SK-N-SH treated with all-trans-retinoic acid at 6 μM for 48 hours (cell line): Measurements from ENCODE around the gene CD300A.

Experiments used
- ATAC-seq: fragments of 200-7000 bp; cut with Tn5 transposase; 3 replicates; pipeline ENCODE4 v1.9.1; 2020; ENCODE audit warnings: mild to moderate bottlenecking, moderate library complexity
- ARNTL ChIP-seq: fragments of 450-650 bp; formaldehyde crosslinking; IDR thresholded peaks from 2 replicates; pipeline ENCODE4 v1.5.0; 2020; ENCODE audit warnings: low read depth, mild to moderate bottlenecking, moderate library complexity, borderline replicate concordance
- BACH2 ChIP-seq: fragments of 250-450 bp; sonication (Bioruptor Pico); IDR thresholded peaks from 2 replicates; pipeline ENCODE4 v1.9.0; 2021; ENCODE audit warnings: mild to moderate bottlenecking, borderline replicate concordance
- CREB5 ChIP-seq: fragments of 250-450 bp; sonication (Bioruptor Pico); IDR thresholded peaks from 2 replicates; pipeline ENCODE4 v1.5.1; 2020; ENCODE audit warnings: low read depth, mild to moderate bottlenecking, moderate library complexity
- ESRRG ChIP-seq: fragments of 250-450 bp; sonication (Bioruptor Pico); IDR thresholded peaks from 2 replicates; pipeline ENCODE4 v1.6.1; 2021; ENCODE audit warnings: mild to moderate bottlenecking
- GLIS3 ChIP-seq: fragments of 250-450 bp; sonication (Bioruptor Pico); IDR thresholded peaks from 2 replicates; pipeline ENCODE4 v1.5.0; 2020; ENCODE audit warnings: mild to moderate bottlenecking, moderate library complexity
- ISL1 ChIP-seq: fragments of 250-450 bp; sonication (Bioruptor Pico); IDR thresholded peaks from 2 replicates; pipeline ENCODE4 v2.1.2; 2022; ENCODE audit warnings: mild to moderate bottlenecking, moderate library complexity
- OSR1 ChIP-seq: fragments of 250-450 bp; sonication (Bioruptor Pico); IDR thresholded peaks from 2 replicates; pipeline ENCODE4 v1.8.0; 2022; ENCODE audit warnings: moderate library complexity, mild to moderate bottlenecking, inconsistent platforms
- PPARA ChIP-seq: fragments of 250-450 bp; sonication (Bioruptor Pico); IDR thresholded peaks from 2 replicates; pipeline ENCODE4 v1.5.0; 2020; ENCODE audit warnings: mild to moderate bottlenecking, borderline replicate concordance
- RARB ChIP-seq: fragments of 250-450 bp; sonication (Bioruptor Pico); IDR thresholded peaks from 2 replicates; pipeline ENCODE4 v1.8.0; 2021; ENCODE audit warnings: mild to moderate bottlenecking, moderate library complexity
- TCF4 ChIP-seq: fragments of 250-450 bp; sonication (Bioruptor Pico); IDR thresholded peaks from 2 replicates; pipeline ENCODE4 v1.8.0; 2021; ENCODE audit warnings: mild to moderate bottlenecking, moderate library complexity, borderline replicate concordance
- TOX ChIP-seq: fragments of 250-450 bp; sonication (Bioruptor Pico); IDR thresholded peaks from 2 replicates; pipeline ENCODE4 v1.8.0; 2021; ENCODE audit warnings: mild to moderate bottlenecking, moderate library complexity, borderline replicate concordance
- ZC3H10 ChIP-seq: fragments of 250-450 bp; sonication (Bioruptor Pico); IDR thresholded peaks from 2 replicates; pipeline ENCODE4 v1.5.1; 2021; ENCODE audit warnings: mild to moderate bottlenecking, moderate library complexity
- ZFP3 ChIP-seq: fragments of 250-450 bp; sonication (Bioruptor Pico); IDR thresholded peaks from 2 replicates; pipeline ENCODE4 v1.5.0; 2020; ENCODE audit warnings: mild to moderate bottlenecking, moderate library complexity
- ZFP30 ChIP-seq: fragments of 450-650 bp; formaldehyde crosslinking; IDR thresholded peaks from 2 replicates; pipeline ENCODE4 v1.5.0; 2022; ENCODE audit warnings: mild to moderate bottlenecking, moderate library complexity
- ZNF565 ChIP-seq: fragments of 450-650 bp; formaldehyde crosslinking; conservative IDR thresholded peaks from 2 replicates; pipeline ENCODE4 v1.5.0; 2020; ENCODE audit warnings: low read depth, mild to moderate bottlenecking, moderate library complexity
- ZNF70 ChIP-seq: fragments of 450-650 bp; formaldehyde crosslinking; IDR thresholded peaks from 2 replicates; pipeline ENCODE4 v1.5.0; 2020; ENCODE audit warnings: mild to moderate bottlenecking, moderate library complexity
- ZNF8 ChIP-seq: fragments of 450-650 bp; formaldehyde crosslinking; IDR thresholded peaks from 2 replicates; pipeline ENCODE4 v1.5.0; 2020; ENCODE audit warnings: mild to moderate bottlenecking, moderate library complexity
- TF ChIP-seq, protein P1 (sequence below): fragments of 250-450 bp; sonication (Bioruptor Pico); IDR thresholded peaks from 2 replicates; pipeline ENCODE4 v1.8.0; 2020; ENCODE audit warnings: mild to moderate bottlenecking, moderate library complexity, borderline replicate concordance
- TF ChIP-seq, protein P2 (sequence below): fragments of 250-450 bp; sonication (Bioruptor Pico); IDR thresholded peaks from 2 replicates; pipeline ENCODE4 v1.5.1; 2021; ENCODE audit warnings: mild to moderate bottlenecking, moderate library complexity
- TF ChIP-seq, protein P3 (sequence below): fragments of 250-450 bp; sonication (Bioruptor Pico); IDR thresholded peaks from 2 replicates; pipeline ENCODE4 v1.5.0; 2020; ENCODE audit warnings: mild to moderate bottlenecking, moderate library complexity

The CD300A gene

GRCh38 chr17:74443516-74444296 is 22.7 kb upstream of the CD300A start:
- TF ChIP-seq ZFP30 (CRISPR knock-in tag): no peak
- TF ChIP-seq TCF4 (CRISPR knock-in tag): no peak
- no peak for TF ChIP-seq ZNF8 (CRISPR knock-in tag)
- no peak for ATAC-seq

DNA sequence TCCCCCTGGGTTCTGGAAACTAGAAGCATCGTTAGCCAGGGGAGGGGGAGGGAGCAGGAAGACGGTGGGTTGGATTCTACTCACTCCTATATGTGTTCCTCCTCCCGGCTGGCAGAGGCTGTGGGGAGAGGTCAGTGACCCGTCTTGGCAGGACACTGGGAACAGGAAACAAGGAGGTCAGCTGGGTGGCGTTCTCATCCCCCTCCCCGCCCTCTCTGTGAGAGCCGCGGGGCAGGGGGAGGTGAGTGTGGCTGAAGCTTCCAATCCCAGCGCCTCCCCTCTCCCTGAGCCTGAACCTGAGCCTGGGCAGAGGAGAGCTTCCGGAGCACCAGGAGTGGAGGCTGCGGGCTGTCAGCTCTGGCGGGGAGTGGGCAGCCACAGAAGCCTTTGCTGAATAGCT is 22.0 kb upstream of the CD300A start:
- no peak for ATAC-seq

GRCh38 chr17:74445158-74445557 is 21.3 kb upstream of the CD300A start:
- no peak for ATAC-seq
- TF ChIP-seq ZFP30 (CRISPR knock-in tag): no peak
- TF ChIP-seq, protein P1, sequence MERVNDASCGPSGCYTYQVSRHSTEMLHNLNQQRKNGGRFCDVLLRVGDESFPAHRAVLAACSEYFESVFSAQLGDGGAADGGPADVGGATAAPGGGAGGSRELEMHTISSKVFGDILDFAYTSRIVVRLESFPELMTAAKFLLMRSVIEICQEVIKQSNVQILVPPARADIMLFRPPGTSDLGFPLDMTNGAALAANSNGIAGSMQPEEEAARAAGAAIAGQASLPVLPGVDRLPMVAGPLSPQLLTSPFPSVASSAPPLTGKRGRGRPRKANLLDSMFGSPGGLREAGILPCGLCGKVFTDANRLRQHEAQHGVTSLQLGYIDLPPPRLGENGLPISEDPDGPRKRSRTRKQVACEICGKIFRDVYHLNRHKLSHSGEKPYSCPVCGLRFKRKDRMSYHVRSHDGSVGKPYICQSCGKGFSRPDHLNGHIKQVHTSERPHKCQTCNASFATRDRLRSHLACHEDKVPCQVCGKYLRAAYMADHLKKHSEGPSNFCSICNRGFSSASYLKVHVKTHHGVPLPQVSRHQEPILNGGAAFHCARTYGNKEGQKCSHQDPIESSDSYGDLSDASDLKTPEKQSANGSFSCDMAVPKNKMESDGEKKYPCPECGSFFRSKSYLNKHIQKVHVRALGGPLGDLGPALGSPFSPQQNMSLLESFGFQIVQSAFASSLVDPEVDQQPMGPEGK: no peak
- no peak for TF ChIP-seq TOX (CRISPR knock-in tag)
- TF ChIP-seq ZNF70 (CRISPR knock-in tag): no peak
- TF ChIP-seq BACH2 (CRISPR knock-in tag): no peak
- TF ChIP-seq OSR1: no peak
- TF ChIP-seq ZC3H10: no peak
- TF ChIP-seq ESRRG (CRISPR knock-in tag): no peak
- TF ChIP-seq, protein P2, sequence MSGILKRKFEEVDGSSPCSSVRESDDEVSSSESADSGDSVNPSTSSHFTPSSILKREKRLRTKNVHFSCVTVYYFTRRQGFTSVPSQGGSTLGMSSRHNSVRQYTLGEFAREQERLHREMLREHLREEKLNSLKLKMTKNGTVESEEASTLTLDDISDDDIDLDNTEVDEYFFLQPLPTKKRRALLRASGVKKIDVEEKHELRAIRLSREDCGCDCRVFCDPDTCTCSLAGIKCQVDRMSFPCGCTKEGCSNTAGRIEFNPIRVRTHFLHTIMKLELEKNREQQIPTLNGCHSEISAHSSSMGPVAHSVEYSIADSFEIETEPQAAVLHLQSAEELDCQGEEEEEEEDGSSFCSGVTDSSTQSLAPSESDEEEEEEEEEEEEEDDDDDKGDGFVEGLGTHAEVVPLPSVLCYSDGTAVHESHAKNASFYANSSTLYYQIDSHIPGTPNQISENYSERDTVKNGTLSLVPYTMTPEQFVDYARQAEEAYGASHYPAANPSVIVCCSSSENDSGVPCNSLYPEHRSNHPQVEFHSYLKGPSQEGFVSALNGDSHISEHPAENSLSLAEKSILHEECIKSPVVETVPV: no peak
- no peak for TF ChIP-seq ZNF565 (CRISPR knock-in tag)
- TF ChIP-seq, protein P3, sequence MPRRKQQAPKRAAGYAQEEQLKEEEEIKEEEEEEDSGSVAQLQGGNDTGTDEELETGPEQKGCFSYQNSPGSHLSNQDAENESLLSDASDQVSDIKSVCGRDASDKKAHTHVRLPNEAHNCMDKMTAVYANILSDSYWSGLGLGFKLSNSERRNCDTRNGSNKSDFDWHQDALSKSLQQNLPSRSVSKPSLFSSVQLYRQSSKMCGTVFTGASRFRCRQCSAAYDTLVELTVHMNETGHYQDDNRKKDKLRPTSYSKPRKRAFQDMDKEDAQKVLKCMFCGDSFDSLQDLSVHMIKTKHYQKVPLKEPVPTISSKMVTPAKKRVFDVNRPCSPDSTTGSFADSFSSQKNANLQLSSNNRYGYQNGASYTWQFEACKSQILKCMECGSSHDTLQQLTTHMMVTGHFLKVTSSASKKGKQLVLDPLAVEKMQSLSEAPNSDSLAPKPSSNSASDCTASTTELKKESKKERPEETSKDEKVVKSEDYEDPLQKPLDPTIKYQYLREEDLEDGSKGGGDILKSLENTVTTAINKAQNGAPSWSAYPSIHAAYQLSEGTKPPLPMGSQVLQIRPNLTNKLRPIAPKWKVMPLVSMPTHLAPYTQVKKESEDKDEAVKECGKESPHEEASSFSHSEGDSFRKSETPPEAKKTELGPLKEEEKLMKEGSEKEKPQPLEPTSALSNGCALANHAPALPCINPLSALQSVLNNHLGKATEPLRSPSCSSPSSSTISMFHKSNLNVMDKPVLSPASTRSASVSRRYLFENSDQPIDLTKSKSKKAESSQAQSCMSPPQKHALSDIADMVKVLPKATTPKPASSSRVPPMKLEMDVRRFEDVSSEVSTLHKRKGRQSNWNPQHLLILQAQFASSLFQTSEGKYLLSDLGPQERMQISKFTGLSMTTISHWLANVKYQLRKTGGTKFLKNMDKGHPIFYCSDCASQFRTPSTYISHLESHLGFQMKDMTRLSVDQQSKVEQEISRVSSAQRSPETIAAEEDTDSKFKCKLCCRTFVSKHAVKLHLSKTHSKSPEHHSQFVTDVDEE: no peak
- no peak for TF ChIP-seq RARB (CRISPR knock-in tag)

More for the DNA sequence above, 22.0 kb upstream of the CD300A start:
- TF ChIP-seq ARNTL: no peak
- TF ChIP-seq ZFP30 (CRISPR knock-in tag): no peak
- TF ChIP-seq ISL1: no peak
- no peak for TF ChIP-seq TOX (CRISPR knock-in tag)
- TF ChIP-seq TCF4 (CRISPR knock-in tag): no peak
- no peak for TF ChIP-seq CREB5
- TF ChIP-seq PPARA (CRISPR knock-in tag): no peak
- no peak for TF ChIP-seq RARB (CRISPR knock-in tag)

DNA sequence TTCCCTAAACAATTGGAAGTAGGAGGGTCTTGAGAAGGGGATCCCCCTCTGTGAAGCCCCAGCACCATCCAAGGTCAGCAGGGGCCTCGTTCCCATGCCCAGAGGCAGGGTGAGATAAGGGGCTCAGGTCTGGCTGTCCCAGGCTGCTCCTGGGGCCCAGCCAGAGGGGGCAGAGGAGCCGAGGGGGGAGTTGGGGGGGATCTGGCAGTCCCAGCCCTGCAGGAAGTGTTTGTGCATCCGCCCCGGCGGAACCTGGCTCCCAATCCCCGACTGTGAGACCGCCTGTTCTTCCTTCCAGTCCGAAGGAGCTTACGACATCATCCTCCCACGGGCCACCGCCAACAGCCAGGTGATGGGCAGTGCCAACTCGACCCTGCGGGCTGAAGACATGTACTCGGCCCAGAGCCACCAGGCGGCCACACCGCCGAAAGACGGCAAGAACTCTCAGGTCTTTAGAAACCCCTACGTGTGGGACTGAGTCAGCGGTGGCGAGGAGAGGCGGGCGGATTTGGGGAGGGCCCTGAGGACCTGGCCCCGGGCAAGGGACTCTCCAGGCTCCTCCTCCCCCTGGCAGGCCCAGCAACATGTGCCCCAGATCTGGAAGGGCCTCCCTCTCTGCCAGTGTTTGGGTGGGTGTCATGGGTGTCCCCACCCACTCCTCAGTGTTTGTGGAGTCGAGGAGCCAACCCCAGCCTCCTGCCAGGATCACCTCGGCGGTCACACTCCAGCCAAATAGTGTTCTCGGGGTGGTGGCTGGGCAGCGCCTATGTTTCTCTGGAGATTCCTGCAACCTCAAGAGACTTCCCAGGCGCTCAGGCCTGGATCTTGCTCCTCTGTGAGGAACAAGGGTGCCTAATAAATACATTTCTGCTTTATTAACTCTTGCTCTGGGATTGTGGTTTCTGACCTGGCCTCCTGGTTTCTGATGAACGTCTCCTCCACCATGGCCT is 19.6 kb upstream of the CD300A start:
- no peak for ATAC-seq
- no peak for TF ChIP-seq CREB5
- TF ChIP-seq GLIS3 (CRISPR knock-in tag): no peak
- TF ChIP-seq PPARA (CRISPR knock-in tag): no peak
- no peak for TF ChIP-seq ARNTL
- TF ChIP-seq, protein P2: no peak
- TF ChIP-seq, protein P3: no peak
- no peak for TF ChIP-seq TCF4 (CRISPR knock-in tag)
- TF ChIP-seq ZFP30 (CRISPR knock-in tag): no peak
- TF ChIP-seq ZFP3 (CRISPR knock-in tag): no peak
- no peak for TF ChIP-seq ZNF565 (CRISPR knock-in tag)
